ENCODE measurements around the gene TTYH3. TPM values are rescaled to one million over a fixed set of nuclear protein-coding genes. Genes with fewer than 3 reads are reported as not detected.

TTYH3 gene
- total RNA-seq, 1 experiment from 2014 or later = 278 TPM

DNA sequence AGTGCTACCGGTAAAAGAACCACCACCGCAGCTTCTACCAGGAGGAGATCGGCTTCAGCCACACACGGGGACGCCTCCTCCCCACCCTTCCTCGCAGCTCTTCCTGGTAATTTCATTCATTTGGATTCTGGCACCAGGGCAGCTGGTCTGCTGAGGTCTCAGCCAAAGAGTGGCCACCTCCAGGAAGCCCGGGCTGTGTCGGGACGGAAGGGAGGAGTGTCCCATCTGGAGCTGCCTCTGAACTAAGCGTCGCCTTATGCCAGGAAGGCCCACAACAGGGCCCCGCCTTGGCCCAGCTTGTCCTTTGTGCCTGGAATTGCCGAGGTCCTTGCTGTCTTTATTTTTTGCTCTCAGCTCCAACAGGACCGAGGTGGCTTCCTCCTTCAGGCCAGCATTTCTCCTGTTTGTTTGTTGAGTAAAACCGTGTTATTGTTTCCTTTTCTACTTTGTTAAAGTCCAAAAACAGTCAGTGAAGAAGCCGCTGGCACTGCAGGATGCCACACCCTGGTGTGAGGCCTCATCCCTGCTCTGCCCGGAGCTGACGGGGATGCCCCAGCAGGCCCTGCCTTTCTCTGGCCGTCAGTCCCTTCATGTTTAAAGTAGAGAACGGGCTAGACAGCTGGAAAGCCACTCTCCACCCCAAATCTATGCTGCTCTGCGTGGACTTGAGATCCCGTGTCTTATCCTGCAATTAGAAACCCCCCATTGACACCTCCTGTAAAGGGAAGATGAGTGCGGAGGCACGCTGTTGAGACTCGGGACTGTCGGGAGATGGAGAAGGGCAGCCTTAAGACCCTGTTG, 24.5 kb upstream of the TTYH3 start:
- CTCF ChIA-PET = no interaction called here

DNA sequence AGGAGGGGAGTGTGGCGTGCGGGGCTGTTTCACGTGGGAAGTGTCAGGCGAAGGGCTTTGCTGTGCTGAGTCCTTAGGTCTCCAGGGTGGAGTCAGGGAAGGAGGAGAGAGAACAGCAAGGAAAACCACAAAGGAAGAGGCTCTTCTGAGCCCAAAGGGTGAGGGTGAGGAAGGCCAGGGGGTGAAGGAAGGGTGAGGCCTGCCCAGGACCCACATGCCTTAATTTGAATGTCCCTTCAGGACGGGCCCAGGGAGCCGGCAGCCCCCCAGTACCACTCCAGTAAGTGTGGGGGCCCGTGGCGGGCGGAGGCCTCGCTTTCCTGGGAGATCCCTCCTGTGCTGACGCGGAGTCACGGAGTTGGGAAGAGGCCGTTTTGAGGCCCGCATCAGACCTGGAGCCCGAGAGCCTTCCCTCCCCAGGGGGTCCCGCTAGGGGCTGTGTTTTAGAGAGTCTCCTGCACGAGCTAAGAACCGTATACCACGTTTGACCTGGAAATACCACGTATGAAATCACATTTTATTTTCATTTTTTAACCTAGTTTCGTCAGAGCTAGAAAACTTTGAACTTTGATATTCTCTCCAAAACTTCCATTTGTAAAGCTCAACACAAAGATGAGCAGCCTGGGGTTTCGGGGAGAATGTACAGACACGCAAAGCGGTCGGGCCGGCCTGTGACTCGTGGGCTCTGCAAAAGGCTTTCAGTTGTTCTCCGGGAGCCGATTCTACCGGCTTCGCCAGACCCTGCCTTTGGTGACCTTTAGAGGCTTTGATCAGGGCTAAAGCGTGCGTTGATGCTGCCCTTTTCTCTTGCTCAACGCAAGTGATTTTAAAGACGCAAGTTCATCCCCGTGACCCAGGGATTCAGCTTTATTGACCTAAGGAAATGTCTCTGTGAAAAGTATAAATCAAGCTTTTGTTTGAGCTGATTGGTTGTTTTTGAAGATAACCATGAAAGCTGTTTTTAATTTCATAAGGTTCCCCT, 23.6 kb upstream of the TTYH3 start:
- DNase-seq (ENCODE audit: low read depth, low spot score) = no peak
- Histone ChIP-seq H3K4me3 (ENCODE audit: low read depth in 2 of 2, low read length in 2 of 2) (no peak overlapping the region), H3K27me3 (ENCODE audit: control insufficient read depth, insufficient read depth, low read length) (no peaks in the 10 kb centered on the region), H3K27ac (ENCODE audit: low read length) (no peak overlapping the region), H3K9me3 (ENCODE audit: control insufficient read depth, insufficient read depth, low read depth, low read length) (no peaks in the 10 kb centered on the region), H3K36me3 (ENCODE audit: control insufficient read depth, insufficient read depth, low read length) (no peaks in the 10 kb centered on the region), H3K4me1 (ENCODE audit: control insufficient read depth, insufficient read depth, low read length) (no peaks in the 10 kb centered on the region; the same call in 1 of the 2 replicates)
- POLR2A ChIA-PET = interaction anchor here (0.5 kb wide), 1 partner anchor 150 kb away, joined by 11 read pairs; no protein-coding TSS in a partner anchor
- no peak for ATAC-seq
- TF ChIP-seq, protein P1, sequence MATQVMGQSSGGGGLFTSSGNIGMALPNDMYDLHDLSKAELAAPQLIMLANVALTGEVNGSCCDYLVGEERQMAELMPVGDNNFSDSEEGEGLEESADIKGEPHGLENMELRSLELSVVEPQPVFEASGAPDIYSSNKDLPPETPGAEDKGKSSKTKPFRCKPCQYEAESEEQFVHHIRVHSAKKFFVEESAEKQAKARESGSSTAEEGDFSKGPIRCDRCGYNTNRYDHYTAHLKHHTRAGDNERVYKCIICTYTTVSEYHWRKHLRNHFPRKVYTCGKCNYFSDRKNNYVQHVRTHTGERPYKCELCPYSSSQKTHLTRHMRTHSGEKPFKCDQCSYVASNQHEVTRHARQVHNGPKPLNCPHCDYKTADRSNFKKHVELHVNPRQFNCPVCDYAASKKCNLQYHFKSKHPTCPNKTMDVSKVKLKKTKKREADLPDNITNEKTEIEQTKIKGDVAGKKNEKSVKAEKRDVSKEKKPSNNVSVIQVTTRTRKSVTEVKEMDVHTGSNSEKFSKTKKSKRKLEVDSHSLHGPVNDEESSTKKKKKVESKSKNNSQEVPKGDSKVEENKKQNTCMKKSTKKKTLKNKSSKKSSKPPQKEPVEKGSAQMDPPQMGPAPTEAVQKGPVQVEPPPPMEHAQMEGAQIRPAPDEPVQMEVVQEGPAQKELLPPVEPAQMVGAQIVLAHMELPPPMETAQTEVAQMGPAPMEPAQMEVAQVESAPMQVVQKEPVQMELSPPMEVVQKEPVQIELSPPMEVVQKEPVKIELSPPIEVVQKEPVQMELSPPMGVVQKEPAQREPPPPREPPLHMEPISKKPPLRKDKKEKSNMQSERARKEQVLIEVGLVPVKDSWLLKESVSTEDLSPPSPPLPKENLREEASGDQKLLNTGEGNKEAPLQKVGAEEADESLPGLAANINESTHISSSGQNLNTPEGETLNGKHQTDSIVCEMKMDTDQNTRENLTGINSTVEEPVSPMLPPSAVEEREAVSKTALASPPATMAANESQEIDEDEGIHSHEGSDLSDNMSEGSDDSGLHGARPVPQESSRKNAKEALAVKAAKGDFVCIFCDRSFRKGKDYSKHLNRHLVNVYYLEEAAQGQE (IDR thresholded peaks at IDR 0.05; ENCODE audit: insufficient read depth in 1 of 2, low read depth in 2 of 2, low read length in 1 of 2) = no peak
- TF ChIP-seq, protein P2, sequence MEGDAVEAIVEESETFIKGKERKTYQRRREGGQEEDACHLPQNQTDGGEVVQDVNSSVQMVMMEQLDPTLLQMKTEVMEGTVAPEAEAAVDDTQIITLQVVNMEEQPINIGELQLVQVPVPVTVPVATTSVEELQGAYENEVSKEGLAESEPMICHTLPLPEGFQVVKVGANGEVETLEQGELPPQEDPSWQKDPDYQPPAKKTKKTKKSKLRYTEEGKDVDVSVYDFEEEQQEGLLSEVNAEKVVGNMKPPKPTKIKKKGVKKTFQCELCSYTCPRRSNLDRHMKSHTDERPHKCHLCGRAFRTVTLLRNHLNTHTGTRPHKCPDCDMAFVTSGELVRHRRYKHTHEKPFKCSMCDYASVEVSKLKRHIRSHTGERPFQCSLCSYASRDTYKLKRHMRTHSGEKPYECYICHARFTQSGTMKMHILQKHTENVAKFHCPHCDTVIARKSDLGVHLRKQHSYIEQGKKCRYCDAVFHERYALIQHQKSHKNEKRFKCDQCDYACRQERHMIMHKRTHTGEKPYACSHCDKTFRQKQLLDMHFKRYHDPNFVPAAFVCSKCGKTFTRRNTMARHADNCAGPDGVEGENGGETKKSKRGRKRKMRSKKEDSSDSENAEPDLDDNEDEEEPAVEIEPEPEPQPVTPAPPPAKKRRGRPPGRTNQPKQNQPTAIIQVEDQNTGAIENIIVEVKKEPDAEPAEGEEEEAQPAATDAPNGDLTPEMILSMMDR (IDR thresholded peaks at IDR 0.05) = no peak
- TF ChIP-seq SIN3A (IDR thresholded peaks at IDR 0.05; ENCODE audit: borderline replicate concordance, insufficient read depth, low read depth, low read length) = no peak
- TF ChIP-seq POLR2AphosphoS5 (IDR thresholded peaks at IDR 0.05; ENCODE audit: low read depth, low read length) = no peak
- no peak for TF ChIP-seq TCF7L2 (IDR thresholded peaks at IDR 0.05; ENCODE audit: low read depth, low read length)
- BruUV-seq (replicated peaks) = no TSS peak
- CTCF ChIA-PET = interaction anchor here (0.7 to 1.1 kb wide), 3 partner anchors 14 to 72 kb away, joined by 3 to 5 read pairs (median 4); no protein-coding TSS in a partner anchor
- in situ Hi-C loops (cut with HindIII; ENCODE audit: low pct_unique_long_range_greater_than_20kb, low sequenced_read_pairs) (no loop called here), intact Hi-C loops (cut with micrococcal nuclease; ENCODE audit: unreplicated experiment) (no loop called here)

More for the DNA sequence above, 24.5 kb upstream of the TTYH3 start:
- no peak for ATAC-seq
- Histone ChIP-seq H3K9me3 (ENCODE audit: control insufficient read depth, insufficient read depth, low read depth, low read length) (no peaks in the 10 kb centered on the region), H3K4me3 (ENCODE audit: low read depth in 2 of 2, low read length in 2 of 2) (no peak overlapping the region), H3K27ac (ENCODE audit: low read length) (no peak overlapping the region), H3K36me3 (ENCODE audit: control insufficient read depth, insufficient read depth, low read length) (no peaks in the 10 kb centered on the region), H3K27me3 (ENCODE audit: control insufficient read depth, insufficient read depth, low read length) (no peaks in the 10 kb centered on the region), H3K4me1 (ENCODE audit: control insufficient read depth, insufficient read depth, low read length) (no peaks in the 10 kb centered on the region; the same call in 1 of the 2 replicates)
- POLR2A ChIA-PET = no interaction called here
- no peak for DNase-seq (ENCODE audit: low read depth, low spot score)
- in situ Hi-C loops (cut with HindIII; ENCODE audit: low pct_unique_long_range_greater_than_20kb, low sequenced_read_pairs) = no loop called here
- no TSS peak for BruUV-seq (replicated peaks)
- intact Hi-C loops (cut with micrococcal nuclease; ENCODE audit: unreplicated experiment) = no loop called here
- TF ChIP-seq SIN3A (IDR thresholded peaks at IDR 0.05; ENCODE audit: borderline replicate concordance, insufficient read depth, low read depth, low read length) (no peak), POLR2AphosphoS5 (IDR thresholded peaks at IDR 0.05; ENCODE audit: low read depth, low read length) (no peak), TCF7L2 (IDR thresholded peaks at IDR 0.05; ENCODE audit: low read depth, low read length) (no peak)
- TF ChIP-seq, protein P2 (IDR thresholded peaks at IDR 0.05) = no peak
- TF ChIP-seq, protein P1 (IDR thresholded peaks at IDR 0.05; ENCODE audit: insufficient read depth in 1 of 2, low read depth in 2 of 2, low read length in 1 of 2) = no peak

Data from Panc1 (cell line).